Measurements from ENCODE around the gene TSPAN9.

- TF ChIP-seq CTCF (IDR thresholded peaks at IDR 0.05) = no peak
- no peak for TF ChIP-seq POLR2AphosphoS5 (IDR thresholded peaks at IDR 0.05)
- no peak for TF ChIP-seq POLR2A (IDR thresholded peaks at IDR 0.05)
- TF ChIP-seq EP300 (IDR thresholded peaks at IDR 0.05) = no peak
These were observed 165.2 kb downstream of the TSPAN9 start for GRCh38 chr12:3242199-3242863.

All from suprapubic skin (tissue), 4 donors.